Left colon (tissue), 2 donors: ENCODE results near the gene GPC6. TPM values are rescaled to one million over a fixed set of nuclear protein-coding genes. Genes with fewer than 3 reads are reported as not detected.

Experiments used
- ATAC-seq: fragments of 200-7000 bp; cut with Tn5 transposase; one replicate; pipeline ENCODE4 v1.9.1; 2020; ENCODE audit warnings: mild to moderate bottlenecking, moderate library complexity
- DNase-seq, 2 donors: peaks; one replicate each; pipeline ENCODE4 v3.0.0-alpha.2; 2020
- intact Hi-C, 2 donors: fragments of 100-400 bp; cut with DNase I in 1 of 2; cut with micrococcal nuclease in 1 of 2; formaldehyde crosslinking; loops; one replicate each; pipeline versions ENCODE4 v1.11.2 to v1.14.0; 2022; cut with DNase I, micrococcal nuclease
- total RNA-seq, 2 donors: library from RNA; stranded (reverse); fragmentation: NEBNext Ultra II Directional; extraction: Animal tissue kit (Norgen Biotek cat#: 25700); gene quantifications; one replicate each; pipeline ENCODE4 v1.2.1, GENCODE V29; 2021
- donor health status: DM: no; HTN: no; CAD: no.
- donor health status: DM: yes; HTN: yes; CAD: no.

The GPC6 gene
- total RNA-seq, 2 donors from 2014 or later = 2.5 to 5.2 TPM

DNA sequence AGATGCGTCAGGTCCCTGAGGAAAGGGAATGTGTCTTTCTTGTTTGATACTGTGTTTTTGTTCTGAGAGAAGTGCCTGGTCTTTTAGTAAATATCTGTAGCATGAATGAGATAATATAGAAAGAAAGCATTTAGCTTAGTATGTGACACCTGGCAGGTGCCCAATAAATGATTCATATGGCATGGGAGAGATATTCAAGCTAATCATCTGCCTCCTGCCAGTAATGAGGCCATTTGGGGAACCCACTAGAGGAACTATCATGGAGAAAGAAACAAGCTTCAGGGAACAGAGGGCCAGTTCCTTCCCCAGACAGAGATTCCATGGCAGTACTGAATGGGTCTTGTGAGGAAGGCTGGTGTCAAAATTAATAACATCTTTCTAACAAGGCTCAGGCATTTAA, 648.9 kb downstream of the GPC6 start:
- intact Hi-C loops = no loop called here
- no peak for ATAC-seq
- DNase-seq = no peak

DNA sequence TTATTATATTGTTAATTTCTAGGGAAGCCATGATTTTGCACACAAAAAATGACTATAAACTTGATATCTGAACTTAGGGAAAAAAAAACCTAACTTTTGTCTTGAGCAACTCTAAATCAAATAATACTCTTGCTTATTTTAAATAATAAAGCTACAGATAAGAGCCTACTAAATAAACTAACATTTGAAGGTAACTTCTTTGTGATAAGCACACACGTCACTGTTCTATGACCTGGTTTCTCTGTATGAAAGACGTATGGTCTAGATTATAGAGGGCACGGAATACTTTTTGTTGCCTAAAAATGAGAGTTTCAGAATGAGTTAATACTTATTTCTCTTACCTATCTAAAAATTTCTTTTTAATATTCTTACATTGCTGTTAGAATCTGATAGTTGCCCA, 649.6 kb downstream of the GPC6 start:
- DNase-seq (no peak), ATAC-seq (no peak)
- intact Hi-C loops = no loop called here

DNA sequence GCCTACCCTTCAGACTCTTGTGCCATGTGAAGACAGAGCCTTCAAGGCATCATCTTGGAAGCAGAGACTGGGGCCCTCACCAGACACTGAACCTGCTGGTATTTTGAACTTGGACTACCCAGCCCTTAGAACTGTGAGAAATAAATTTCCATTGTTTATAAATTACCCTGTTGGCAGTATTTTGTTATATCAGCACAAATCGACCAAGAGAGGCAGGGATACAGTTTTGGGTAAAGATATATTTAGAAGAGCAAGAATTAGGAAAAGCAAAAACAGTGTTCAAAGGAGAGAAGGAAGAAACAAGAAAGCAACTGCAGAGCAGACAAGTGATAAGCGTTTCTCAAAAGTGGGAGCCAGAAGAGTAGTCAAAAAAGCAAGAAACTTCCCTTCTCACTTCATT, 652.1 kb downstream of the GPC6 start:
- intact Hi-C loops = no loop called here
- no peak for DNase-seq
- ATAC-seq = no peak

GRCh38 chr13:93881411-93881810, 654.8 kb downstream of the GPC6 start:
- DNase-seq (no peak), ATAC-seq (no peak)
- intact Hi-C loops = no loop called here

DNA sequence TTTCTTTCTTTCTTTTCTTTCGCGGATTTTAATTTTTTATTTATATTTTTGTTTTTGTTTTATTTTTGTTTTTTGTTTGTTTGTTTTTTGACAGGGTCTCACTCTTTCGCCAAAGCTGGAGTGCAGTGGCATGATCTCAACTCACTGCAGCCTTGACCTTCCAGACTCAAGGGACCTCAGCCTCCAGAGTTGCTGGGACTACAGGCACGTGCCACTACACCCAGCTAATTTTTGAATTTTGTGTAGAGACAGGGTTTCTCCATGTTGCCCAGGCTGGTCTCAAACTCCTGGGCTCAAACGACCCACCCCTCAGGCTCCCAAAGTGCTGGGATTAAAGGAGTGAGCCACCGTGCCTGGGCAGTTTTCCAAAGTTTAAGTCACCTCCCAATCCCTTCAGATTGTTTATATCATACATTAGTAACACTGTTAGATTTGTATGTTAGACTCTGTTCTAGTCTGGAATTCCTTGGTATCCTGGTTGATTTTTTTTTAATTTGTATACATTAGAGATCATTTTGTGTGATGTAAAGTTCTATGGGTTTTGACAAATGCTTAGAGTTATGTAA, 655.6 kb downstream of the GPC6 start:
- ATAC-seq (no peak), DNase-seq (no peak)
- intact Hi-C loops = no loop called here

- ATAC-seq = no peak
- DNase-seq = no peak
- intact Hi-C loops = no loop called here
These were observed 662.9 kb downstream of the GPC6 start for GRCh38 chr13:93889430-93889951.

- intact Hi-C loops = no loop called here
- ATAC-seq (no peak), DNase-seq (no peak)
These were observed 673.4 kb downstream of the GPC6 start for GRCh38 chr13:93899981-93900380.

- DNase-seq = no peak
- intact Hi-C loops = no loop called here
- ATAC-seq = no peak
These were observed 674.1 kb downstream of the GPC6 start for GRCh38 chr13:93900731-93901130.

DNA sequence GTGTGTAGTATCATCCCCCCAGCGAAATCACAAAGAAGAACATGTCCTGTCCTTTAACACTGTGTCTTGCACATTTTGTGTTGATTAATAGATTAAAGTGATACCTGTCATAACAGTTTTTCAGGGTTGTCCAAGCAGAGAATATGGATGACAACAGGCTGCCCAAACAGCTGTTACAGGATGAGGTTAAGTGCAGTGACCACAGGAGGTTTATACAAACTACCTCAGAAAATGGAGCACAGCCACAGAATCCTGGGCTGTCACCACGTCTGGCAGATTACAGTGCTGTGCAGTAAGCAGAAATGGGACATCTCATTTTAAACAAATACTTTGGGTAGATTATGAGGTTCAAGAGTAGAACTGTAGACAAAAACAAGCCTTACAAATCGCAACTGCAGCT, 677.3 kb downstream of the GPC6 start:
- DNase-seq (no peak), ATAC-seq (no peak)
- intact Hi-C loops = no loop called here

DNA sequence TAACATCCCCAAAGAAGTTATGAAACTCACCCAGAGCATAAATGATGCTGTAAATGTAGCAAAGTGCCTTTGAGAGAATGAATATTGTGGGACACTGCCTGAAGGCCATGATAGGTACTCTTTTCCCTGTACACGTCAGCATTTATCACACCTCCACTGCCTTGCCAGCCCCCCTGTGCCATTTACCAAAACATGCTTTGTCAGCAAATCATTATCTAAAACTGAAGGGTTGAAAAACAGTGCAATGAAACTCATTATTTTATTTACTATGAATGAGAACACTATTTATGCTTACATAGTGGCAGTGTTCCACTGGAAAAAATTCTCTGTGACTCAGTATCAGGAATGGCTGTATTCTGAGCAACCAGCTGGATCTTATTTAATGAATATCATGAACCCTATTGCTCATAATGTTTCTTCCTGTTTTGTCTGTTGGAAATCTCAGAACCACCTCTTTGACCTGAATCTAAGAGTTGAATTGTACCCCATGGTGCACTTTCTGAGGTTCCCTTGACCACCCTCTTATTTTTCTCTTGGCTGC, 688.7 kb downstream of the GPC6 start:
- no peak for ATAC-seq
- intact Hi-C loops = no loop called here
- DNase-seq = no peak

GRCh38 chr13:93922063-93922855, 695.7 kb downstream of the GPC6 start:
- DNase-seq = no peak
- ATAC-seq = no peak
- intact Hi-C loops = no loop called here

DNA sequence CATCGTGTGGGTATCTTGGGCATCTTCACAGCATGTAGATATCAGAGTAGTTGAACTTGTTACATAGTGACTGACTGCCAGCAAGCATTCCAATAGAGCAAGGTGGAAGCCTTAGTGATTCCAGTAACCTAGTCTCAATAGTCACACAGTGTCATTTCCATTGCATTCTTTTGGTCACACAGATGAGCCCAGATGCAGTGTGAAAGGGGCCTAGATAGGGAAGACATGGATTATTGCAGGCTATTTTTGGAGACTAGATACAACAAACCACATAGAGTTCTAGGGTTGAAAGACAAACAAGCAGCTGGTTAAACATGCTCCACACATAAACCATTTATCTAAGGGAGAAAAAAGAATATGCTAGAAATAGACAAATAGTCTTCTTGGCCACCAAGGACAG, 699.4 kb downstream of the GPC6 start:
- no peak for ATAC-seq
- intact Hi-C loops = no loop called here
- DNase-seq = no peak

DNA sequence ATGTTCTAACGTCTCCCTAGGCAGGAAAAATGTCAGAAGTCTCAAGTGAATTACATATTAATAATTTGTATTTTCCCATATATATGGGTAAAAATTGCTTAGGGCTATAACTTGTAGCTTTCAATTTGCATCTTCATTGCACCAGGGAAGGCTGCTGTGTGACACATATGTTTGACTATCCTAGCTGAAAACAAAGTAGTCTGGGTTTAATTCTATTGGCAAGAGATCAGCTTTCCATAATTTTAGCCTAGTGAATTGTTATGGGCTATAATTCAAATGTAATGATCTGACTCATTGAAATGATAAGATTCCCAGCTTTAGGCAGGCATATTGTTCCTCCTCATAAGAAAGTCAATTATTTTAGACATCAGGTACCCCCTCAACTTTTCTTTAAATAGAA, 699.8 kb downstream of the GPC6 start:
- no peak for DNase-seq
- no peak for ATAC-seq
- intact Hi-C loops = no loop called here

GRCh38 chr13:93927431-93927830, 700.8 kb downstream of the GPC6 start:
- DNase-seq (no peak), ATAC-seq (no peak)
- intact Hi-C loops = no loop called here

DNA sequence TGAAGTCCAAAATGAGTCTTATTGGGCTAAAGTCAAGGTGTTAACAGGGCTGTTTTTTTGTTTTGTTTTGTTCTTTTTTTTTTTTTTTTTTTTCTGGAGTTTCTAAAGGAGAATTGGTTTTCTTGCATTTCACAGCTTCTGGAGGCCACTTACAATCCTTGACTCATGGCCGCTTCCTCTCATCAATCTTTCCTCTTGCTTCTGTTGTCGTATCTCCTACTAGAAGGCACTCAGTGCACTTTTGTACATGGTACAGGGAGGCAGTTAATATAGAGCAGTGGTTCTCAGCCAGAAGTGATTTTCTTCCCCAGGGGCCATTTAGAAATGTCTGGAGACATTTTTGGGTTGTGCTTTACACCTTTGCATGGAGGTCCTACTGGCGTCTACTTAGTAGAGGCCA, 706.3 kb downstream of the GPC6 start:
- DNase-seq = no peak
- intact Hi-C loops = no loop called here
- no peak for ATAC-seq

DNA sequence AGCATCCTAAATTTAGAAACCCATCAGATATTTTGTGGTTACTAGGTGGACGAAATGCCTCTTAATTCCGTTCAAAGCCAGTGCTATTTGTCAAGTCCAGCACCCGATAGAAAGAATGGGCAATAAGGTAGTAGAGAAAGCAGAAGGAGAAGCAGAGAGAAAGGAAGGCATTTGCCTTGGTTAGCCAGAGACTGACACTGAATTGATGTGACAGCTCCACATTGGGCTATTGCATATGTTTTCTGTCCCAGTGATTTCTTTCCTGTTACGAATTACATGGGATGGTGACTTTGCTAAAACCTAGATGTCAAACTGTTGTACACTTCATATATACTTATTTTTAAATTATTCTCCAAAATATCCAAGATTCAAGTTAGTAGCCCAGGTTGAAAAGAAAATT, 710.3 kb downstream of the GPC6 start:
- intact Hi-C loops = no loop called here
- DNase-seq = no peak
- ATAC-seq = no peak

DNA sequence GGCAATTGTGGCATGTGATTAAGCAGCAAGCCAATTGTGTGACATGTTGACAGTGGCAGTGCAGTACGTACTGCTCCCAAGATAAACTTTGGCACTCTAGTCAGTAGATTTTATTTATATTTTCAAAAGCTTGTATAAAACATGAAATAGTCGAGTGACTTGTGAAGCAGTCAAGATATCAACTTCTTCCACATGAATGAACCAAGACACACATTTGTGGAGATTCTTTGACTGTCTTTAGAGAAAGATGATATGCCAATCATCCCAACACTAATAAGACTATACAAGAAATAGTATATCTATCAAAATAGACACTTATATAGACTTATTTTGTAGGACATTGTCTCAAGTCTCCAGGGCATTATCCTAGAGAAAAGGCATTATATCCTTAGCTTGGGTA, 714.8 kb downstream of the GPC6 start:
- intact Hi-C loops = no loop called here
- no peak for DNase-seq
- ATAC-seq = no peak

DNA sequence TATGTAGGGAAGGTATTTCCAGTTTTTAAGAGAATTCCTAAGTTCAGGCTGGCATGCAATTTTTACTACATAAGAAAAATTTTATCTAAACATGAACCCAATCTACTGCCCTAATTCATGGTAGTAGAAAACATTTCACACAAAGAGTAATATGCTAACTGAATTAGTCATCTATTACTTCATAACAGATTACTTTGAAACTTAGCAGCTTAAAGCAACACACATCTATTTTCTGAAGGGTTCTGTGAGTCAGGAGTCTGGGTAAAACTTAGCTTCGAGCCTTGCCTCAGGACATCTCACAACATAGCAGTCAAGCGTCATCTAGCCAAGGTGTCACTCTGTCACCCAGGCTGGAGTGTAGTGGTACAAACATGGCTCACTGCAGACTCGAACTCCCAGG, 715.4 kb downstream of the GPC6 start:
- DNase-seq = no peak
- intact Hi-C loops = no loop called here
- ATAC-seq = no peak

- intact Hi-C loops = no loop called here
- DNase-seq (no peak), ATAC-seq (no peak)
These were observed 719.0 kb downstream of the GPC6 start for GRCh38 chr13:93945621-93946020.

DNA sequence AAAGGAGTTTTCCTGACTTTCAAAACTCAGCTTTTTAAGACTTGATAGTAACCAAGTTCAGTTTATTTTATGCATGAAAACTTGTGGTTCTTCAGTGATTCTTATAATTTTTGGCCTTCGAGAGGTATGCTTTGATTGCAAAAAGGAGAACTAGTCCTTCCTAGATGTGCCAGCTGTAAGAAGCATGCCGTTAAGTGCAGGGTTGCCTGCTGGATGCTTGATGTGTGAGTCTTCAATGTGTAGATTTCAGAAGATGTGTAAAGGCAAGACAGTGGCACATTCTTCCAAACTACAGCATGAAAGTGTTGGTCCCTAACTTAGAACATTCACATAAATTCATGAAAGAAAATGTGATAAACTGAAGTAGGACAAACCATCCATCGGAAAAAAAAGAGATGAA, 720.4 kb downstream of the GPC6 start:
- no peak for ATAC-seq
- DNase-seq = no peak
- intact Hi-C loops = no loop called here

- intact Hi-C loops = no loop called here
- no peak for ATAC-seq
- DNase-seq = no peak
These were observed 721.0 kb downstream of the GPC6 start for GRCh38 chr13:93947651-93948050.
